ENCODE results near the gene RBM47. TPM values are rescaled to one million over a fixed set of nuclear protein-coding genes. Genes with fewer than 3 reads are reported as not detected.

RBM47 gene
- total and polyA plus RNA-seq, 9 of the 15 experiments (the other 6 are each of a cell fraction or from before 2014, with no cell fraction given), result 1.4 to 6.4 (median 3.3) TPM

DNA sequence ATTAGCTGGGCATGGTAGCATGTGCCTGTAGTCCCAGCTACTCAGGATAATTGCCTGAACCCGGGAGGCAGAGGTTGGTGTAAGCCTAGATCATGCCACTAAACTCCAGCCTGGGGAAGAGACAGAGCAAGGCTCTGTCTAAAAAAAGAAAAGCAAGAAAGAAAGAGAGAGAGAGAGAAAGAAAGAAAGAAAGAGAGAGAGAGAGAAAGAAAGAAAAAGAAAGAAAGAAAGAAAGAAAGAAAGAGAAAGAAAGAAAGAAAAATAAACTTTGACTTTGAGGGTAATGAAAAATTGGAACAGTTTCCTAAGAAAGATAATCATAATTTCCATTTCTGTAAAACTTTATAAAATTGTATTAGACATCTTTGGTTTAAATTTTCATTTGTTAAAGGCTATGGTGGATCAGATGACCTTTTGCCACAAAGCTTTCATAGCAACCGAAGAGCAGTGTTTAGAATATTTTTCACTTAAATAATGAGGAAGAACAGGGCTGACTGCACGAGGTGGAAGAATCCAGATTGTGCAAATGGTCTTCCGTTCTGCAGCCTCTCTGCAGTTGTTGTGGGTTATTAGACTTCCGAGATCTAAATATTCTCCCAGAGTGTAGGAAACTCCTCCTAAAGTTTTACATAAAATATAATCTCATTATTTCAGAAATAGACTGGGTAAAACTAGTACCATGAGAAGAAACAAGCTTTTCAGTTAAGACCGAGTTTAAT, 55.9 kb downstream of the RBM47 start:
- DNase-seq (ENCODE audit: extremely low read depth in 1 of 4, low spot score in 3 of 4) (no peak), ATAC-seq (no peak), FAIRE-seq (no peak)
- ChIA-PET POLR2A (interaction anchor here (0.6 to 1.3 kb wide), 4 partner anchors 7 to 103 kb away, joined by 3 to 5 read pairs (median 3); no protein-coding TSS in a partner anchor), CTCF (ENCODE audit: low intra/inter-chr PET ratio) (no interaction called here)
- Histone ChIP-seq H3K9me1 (ENCODE audit: control insufficient read depth, insufficient read depth, low read length) (no peaks in the 10 kb centered on the region), H2AFZ (ENCODE audit: low read depth, low read length) (no peak overlapping the region), H3K36me3 (ENCODE audit: control insufficient read depth, insufficient read depth, low read length) (no peaks in the 10 kb centered on the region), H4K20me1 (replicated peaks; ENCODE audit: control insufficient read depth, insufficient read depth, low read length) (no peaks in the 10 kb centered on the region), H3K4me1 (replicated peaks in 1 of 2; ENCODE audit: control insufficient read depth in 2 of 2, insufficient read depth in 2 of 2, low read length in 2 of 2) (peaks cover 3 to 12% of the 10 kb centered on the region in 2 experiments; a peak in 3 of 5 replicates), H3K4me3 (no peak overlapping the region), H3K79me2 (ENCODE audit: control insufficient read depth, insufficient read depth, low read length) (no peaks in the 10 kb centered on the region), H3K9me3 (replicated peaks; ENCODE audit: control insufficient read depth, insufficient read depth, low read depth, low read length) (no peaks in the 10 kb centered on the region), H3K27me3 (ENCODE audit: control insufficient read depth in 2 of 2, insufficient read depth in 2 of 2, low read length in 2 of 2) (peaks cover 5 to 23% of the 10 kb centered on the region in 2 experiments; a peak in 4 of 5 replicates), H3K9ac (ENCODE audit: insufficient read depth in 1 of 2, low read depth in 2 of 2, low read length in 2 of 2) (no peak overlapping the region), H3K27ac (ENCODE audit: extremely low read depth, low read depth, low read length) (no peak overlapping the region), H3K4me2 (ENCODE audit: insufficient read depth, low read length) (no peak overlapping the region)
- 1% methylated on average over 6 of the region's 6 CpGs for WGBS (ENCODE audit: insufficient coverage, low coverage, missing lambda C conversion rate)
- peak; percentile 67 for TF ChIP-seq U2AF1 (optimal IDR thresholded peaks at IDR 0.05; ENCODE audit: low read depth, low read length)
- TF ChIP-seq, protein P1, sequence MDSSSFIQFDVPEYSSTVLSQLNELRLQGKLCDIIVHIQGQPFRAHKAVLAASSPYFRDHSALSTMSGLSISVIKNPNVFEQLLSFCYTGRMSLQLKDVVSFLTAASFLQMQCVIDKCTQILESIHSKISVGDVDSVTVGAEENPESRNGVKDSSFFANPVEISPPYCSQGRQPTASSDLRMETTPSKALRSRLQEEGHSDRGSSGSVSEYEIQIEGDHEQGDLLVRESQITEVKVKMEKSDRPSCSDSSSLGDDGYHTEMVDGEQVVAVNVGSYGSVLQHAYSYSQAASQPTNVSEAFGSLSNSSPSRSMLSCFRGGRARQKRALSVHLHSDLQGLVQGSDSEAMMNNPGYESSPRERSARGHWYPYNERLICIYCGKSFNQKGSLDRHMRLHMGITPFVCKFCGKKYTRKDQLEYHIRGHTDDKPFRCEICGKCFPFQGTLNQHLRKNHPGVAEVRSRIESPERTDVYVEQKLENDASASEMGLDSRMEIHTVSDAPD (CRISPR knock-in tag; IDR thresholded peaks at IDR 0.05), result no peak
- TF ChIP-seq, protein P2, sequence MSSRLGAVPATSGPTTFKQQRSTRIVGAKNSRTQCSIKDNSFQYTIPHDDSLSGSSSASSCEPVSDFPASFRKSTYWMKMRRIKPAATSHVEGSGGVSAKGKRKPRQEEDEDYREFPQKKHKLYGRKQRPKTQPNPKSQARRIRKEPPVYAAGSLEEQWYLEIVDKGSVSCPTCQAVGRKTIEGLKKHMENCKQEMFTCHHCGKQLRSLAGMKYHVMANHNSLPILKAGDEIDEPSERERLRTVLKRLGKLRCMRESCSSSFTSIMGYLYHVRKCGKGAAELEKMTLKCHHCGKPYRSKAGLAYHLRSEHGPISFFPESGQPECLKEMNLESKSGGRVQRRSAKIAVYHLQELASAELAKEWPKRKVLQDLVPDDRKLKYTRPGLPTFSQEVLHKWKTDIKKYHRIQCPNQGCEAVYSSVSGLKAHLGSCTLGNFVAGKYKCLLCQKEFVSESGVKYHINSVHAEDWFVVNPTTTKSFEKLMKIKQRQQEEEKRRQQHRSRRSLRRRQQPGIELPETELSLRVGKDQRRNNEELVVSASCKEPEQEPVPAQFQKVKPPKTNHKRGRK (tag; IDR thresholded peaks at IDR 0.05), result peak; percentile 86
- in situ Hi-C loops (cut with MboI) (no loop called here), intact Hi-C loops (cut with micrococcal nuclease) (no loop called here)
- BruUV-seq (replicated peaks), result no TSS peak
